NCI-H2107 treated with DMSO at 0.1 percent for 48 hours (cell line): ENCODE results near the gene SMYD3.
"Not testable (repeated sequence)": the region's sequence is repeated elsewhere in the genome, so short reads cannot be mapped to it uniquely, and the experiment has no call there.

Experiments used
- DNase-seq: peaks from one replicate; lab custom pipeline; 2025; ENCODE audit not compliant: unreplicated experiment; lab: John Stamatoyannopoulos, UW

The SMYD3 gene

DNA sequence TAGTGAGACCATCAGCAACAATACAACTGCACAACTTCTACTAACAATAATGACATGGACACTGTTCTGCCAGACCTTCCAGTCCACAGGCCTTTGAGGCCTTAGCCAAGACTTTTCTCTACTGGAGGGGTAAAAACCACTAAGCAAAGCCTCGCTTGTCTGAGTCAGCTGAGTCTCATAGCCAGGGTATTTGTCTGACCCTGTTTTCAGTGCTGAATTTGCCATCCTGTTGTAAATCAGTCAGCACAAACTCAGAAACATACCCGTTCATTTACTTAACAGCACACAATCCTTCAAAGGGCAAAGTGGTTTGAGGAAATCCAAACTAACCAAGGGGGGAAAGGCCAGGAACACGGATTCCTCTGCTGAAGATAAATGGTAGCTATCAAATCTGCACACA, 537.8 kb downstream of the SMYD3 start:
- no peak for DNase-seq

DNA sequence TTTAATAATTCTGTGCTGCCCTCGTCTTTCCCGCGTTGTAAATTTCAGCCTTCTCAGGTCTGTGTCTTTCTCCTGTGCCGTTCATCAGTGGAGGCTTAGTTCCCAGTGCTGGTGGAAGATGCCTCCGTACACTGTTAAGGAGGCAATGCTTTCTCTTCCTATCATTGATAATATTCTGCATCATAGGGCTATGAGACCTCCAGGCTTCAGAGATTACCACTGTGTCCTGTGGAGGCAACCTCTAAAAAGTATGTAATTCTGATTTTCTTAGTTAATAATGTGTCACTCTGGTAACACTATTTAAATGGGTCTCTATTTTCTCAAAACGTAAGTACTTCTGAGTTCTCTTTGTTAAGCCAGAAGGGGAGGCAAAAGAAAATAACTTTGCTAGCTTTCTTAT, 538.3 kb downstream of the SMYD3 start:
- DNase-seq = no peak

- no peak for DNase-seq
These were observed 541.7 kb downstream of the SMYD3 start for GRCh38 chr1:245965398-245965797.

DNA sequence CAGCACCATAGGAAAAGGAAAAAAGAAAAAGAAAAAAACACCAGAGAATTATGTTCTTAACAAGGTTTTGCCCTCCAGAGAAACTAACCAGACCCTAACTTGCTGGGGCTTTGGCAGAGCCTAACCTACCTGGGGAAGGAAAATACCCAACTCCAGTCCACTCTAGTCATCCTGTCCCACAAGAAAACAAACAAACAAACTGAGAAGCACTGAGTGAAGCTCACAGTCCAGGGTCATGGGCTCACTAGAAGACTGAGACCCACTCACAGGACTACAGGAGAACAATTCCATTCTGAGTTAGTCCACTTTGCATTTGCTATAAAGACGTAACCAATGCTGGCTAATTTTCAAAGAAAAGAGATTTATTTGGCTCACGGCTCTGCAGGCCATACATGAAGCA, 543.4 kb downstream of the SMYD3 start:
- no peak for DNase-seq

GRCh38 chr1:245962453-245962852, 544.6 kb downstream of the SMYD3 start:
- DNase-seq = no peak

GRCh38 chr1:245961137-245961540, 545.9 kb downstream of the SMYD3 start:
- no peak for DNase-seq

- DNase-seq = no peak
These were observed 546.9 kb downstream of the SMYD3 start for GRCh38 chr1:245960171-245960570.

GRCh38 chr1:245958016-245958415, 549.1 kb downstream of the SMYD3 start:
- no peak for DNase-seq

GRCh38 chr1:245957427-245957826, 549.7 kb downstream of the SMYD3 start:
- DNase-seq = no peak

DNA sequence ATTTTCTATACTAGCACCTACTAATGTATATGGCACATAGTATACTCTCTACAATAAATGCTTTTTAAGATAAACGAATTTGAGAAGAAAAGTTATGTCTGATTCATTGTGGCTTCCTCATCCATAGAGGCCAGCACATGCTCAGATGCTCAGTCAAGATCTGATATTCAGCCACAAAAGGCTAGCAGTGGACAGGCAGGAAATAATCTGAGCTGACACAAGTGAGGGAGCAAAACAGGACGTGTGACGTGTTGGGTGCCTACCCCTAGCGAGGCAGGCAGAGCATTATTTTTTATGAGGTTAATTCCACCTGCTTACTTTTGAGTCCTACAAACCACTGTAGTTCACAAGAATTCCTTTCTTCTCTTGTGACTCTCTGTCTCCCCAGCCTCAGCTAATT, 550.9 kb downstream of the SMYD3 start:
- no peak for DNase-seq

GRCh38 chr1:245953876-245954660, 553.0 kb downstream of the SMYD3 start:
- DNase-seq = peak; percentile 41

GRCh38 chr1:245952383-245953026, 554.6 kb downstream of the SMYD3 start:
- no peak for DNase-seq

GRCh38 chr1:245948786-245949185, 558.3 kb downstream of the SMYD3 start:
- DNase-seq = no peak

DNA sequence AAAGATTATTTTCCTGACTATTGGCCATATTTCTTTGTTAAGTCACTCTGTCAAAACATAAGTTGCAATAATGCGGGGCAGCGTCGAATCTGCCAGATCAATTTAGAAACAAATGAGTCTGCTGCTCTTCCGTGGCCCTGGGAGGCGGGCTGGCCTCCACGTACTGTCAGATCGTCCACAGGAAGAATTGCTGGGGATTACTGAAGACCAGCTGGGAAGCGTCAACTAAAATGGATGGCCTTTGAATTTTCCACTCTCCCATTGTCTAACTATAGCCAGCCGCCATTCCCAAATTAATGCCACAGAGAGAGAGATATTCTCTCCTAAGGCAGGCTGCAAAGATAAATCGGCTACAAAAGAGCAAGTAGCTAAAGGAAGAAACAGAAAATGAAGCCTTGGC, 560.2 kb downstream of the SMYD3 start:
- DNase-seq = no peak

- DNase-seq = not testable (repeated sequence)
These were observed 561.9 kb downstream of the SMYD3 start for GRCh38 chr1:245945136-245945535.

- no peak for DNase-seq
These were observed 564.2 kb downstream of the SMYD3 start for GRCh38 chr1:245942856-245943255.

GRCh38 chr1:245941771-245942170, 565.3 kb downstream of the SMYD3 start:
- DNase-seq = not testable (repeated sequence)

DNA sequence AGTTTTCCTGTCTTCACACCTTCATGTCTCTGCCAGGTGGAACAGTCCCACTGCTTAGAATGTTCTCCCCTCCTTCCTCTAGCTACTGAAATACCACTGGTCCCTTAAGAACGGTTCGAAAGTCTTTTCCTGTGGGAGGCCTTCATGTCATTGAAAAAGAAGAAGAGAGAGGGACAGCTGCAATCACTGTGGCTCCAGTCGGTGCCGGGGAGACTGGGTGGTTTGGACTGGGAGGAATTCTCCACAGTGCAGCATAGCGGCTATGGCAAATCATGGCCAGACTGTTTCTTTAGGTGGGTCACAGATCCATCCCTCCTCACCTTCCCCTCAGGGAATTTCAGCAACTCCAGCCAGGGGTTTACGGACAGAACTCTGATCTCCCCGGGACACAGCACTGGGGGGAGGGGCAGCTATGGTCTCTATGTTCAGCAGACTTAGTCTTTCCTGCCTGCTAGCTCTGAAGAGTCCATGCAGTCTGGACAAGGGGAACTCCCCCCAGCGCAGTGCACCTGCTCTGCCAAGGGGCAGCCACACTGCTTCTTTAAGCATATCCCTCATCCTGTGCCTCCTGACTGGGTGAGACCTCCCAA, 567.2 kb downstream of the SMYD3 start:
- no peak for DNase-seq

- no peak for DNase-seq
These were observed 569.0 kb downstream of the SMYD3 start for GRCh38 chr1:245938046-245938435.

GRCh38 chr1:245937316-245938045, 569.6 kb downstream of the SMYD3 start:
- no peak for DNase-seq

DNA sequence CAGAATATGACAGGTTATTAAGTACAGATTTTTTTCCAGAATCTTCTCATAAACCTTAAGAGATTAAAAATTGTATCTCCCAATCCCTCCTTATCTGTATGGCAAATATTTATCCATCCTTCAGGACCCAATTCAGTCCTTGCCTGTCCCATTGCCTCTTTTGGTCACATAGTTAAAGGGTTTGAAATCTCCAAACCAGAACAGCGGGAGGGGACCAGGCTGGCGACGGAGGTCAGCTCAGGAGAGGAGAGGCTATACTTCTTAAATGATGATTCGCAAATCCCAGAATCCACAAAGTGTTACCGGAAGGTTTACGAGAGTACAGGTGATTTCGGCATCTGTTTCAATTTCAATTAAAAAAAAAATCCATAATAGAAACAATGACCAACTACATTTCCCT, 572.7 kb downstream of the SMYD3 start:
- no peak for DNase-seq
